ENCODE results near the gene MAMDC4.

- TF ChIP-seq, protein P1, sequence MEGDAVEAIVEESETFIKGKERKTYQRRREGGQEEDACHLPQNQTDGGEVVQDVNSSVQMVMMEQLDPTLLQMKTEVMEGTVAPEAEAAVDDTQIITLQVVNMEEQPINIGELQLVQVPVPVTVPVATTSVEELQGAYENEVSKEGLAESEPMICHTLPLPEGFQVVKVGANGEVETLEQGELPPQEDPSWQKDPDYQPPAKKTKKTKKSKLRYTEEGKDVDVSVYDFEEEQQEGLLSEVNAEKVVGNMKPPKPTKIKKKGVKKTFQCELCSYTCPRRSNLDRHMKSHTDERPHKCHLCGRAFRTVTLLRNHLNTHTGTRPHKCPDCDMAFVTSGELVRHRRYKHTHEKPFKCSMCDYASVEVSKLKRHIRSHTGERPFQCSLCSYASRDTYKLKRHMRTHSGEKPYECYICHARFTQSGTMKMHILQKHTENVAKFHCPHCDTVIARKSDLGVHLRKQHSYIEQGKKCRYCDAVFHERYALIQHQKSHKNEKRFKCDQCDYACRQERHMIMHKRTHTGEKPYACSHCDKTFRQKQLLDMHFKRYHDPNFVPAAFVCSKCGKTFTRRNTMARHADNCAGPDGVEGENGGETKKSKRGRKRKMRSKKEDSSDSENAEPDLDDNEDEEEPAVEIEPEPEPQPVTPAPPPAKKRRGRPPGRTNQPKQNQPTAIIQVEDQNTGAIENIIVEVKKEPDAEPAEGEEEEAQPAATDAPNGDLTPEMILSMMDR (IDR thresholded peaks at IDR 0.05) = no peak
- TF ChIP-seq EP300 (IDR thresholded peaks at IDR 0.05) = no peak
- no peak for TF ChIP-seq POLR2AphosphoS5 (IDR thresholded peaks at IDR 0.05)
- no peak for TF ChIP-seq POLR2A (IDR thresholded peaks at IDR 0.05)
These were observed 20.4 kb upstream of the MAMDC4 start for GRCh38 chr9:136831720-136832104.

Measured in sigmoid colon (tissue), 4 donors.